Smooth muscle cell (in vitro differentiated cells): ENCODE results near the gene S100A3. TPM values are rescaled to one million over a fixed set of nuclear protein-coding genes. Genes with fewer than 3 reads are reported as not detected.

ENCODE experiments used
- DNase-seq: peaks from one replicate; lab custom pipeline; 2025; ENCODE audit not compliant: unreplicated experiment; lab: John Stamatoyannopoulos, UW
- H2AFZ ChIP-seq: fragments of 200-600 bp; sonication (generic); 2 replicates; pipeline ENCODE4 v1.6.0; 2016; ENCODE audit warnings: antibody characterized with exemption, low read depth, mild to moderate bottlenecking
- H3F3A ChIP-seq: fragments of 200-600 bp; sonication (generic); 2 replicates; pipeline ENCODE4 v1.6.0; 2017; ENCODE audit warnings: antibody characterized with exemption, low read depth
- H3K27ac ChIP-seq: fragments of 200-600 bp; sonication (generic); 2 replicates; pipeline ENCODE4 v1.5.1; 2016; ENCODE audit warnings: low read depth, mild to moderate bottlenecking
- H3K27me3 ChIP-seq: fragments of 200-600 bp; sonication (generic); 2 replicates; pipeline ENCODE4 v1.6.1; 2016; ENCODE audit warnings: low read depth, mild to moderate bottlenecking
- H3K36me3 ChIP-seq: fragments of 200-600 bp; sonication (generic); 2 replicates; pipeline ENCODE4 v1.5.1; 2016; ENCODE audit warnings: low read depth
- H3K4me1 ChIP-seq: fragments of 200-600 bp; sonication (generic); 2 replicates; pipeline ENCODE4 v1.5.1; 2016; ENCODE audit warnings: low read depth
- H3K4me2 ChIP-seq: fragments of 200-600 bp; sonication (generic); 2 replicates; pipeline ENCODE4 v1.6.0; 2016; ENCODE audit warnings: mild to moderate bottlenecking
- H3K4me3 ChIP-seq: fragments of 200-600 bp; sonication (generic); 2 replicates; pipeline ENCODE4 v1.5.1; 2016; ENCODE audit warnings: mild to moderate bottlenecking
- H3K79me2 ChIP-seq: fragments of 200-600 bp; sonication (generic); 2 replicates; pipeline ENCODE4 v1.6.0; 2016; ENCODE audit warnings: low read depth, mild to moderate bottlenecking
- H3K9ac ChIP-seq: fragments of 200-600 bp; sonication (generic); 2 replicates; pipeline ENCODE4 v1.6.0; 2016; ENCODE audit warnings: low read depth
- H3K9me3 ChIP-seq: fragments of 200-600 bp; sonication (generic); replicated peaks from 2 replicates; pipeline ENCODE4 v1.5.1; 2016; ENCODE audit warnings: low read depth
- H4K20me1 ChIP-seq: fragments of 200-600 bp; sonication (generic); 2 replicates; pipeline ENCODE4 v1.6.0; 2016; ENCODE audit warnings: low read depth
- CTCF ChIP-seq: fragments of 200-600 bp; sonication (generic); IDR thresholded peaks from 2 replicates; pipeline ENCODE4 v1.5.1; 2017; ENCODE audit warnings: borderline replicate concordance, mild to moderate bottlenecking, antibody characterized with exemption; ENCODE audit not compliant: insufficient read depth, poor library complexity, severe bottlenecking
- WGBS: methylation state at CpG from one replicate; pipeline ENCODE4 v1.1.7; 2016; ENCODE audit warnings: low lambda C conversion rate; 5-methylcytosine and 5-hydroxymethylcytosine counted together
- polyA plus RNA-seq: library from polyadenylated mRNA; unstranded; fragments of >200 nt; fragmentation: Nextera tagmentation; extraction: Ambion mirVana; gene quantifications from 2 replicates; pipeline ENCODE4 v1.2.1, GENCODE V29; 2016
- total RNA-seq: library from RNA; depleted of rRNA; stranded (reverse); fragments of >200 nt; gene quantifications from 2 replicates; pipeline ENCODE4 v1.2.3, GENCODE V29; 2014

The S100A3 gene
- total and polyA plus RNA-seq, 2 experiments from 2014 or later = 13.9 to 19.8 TPM

- H3K27me3 ChIP-seq = no peaks in the 10 kb centered on the region
- TF ChIP-seq CTCF = no peak
- H3K36me3 ChIP-seq = no peaks in the 10 kb centered on the region
- 74% methylated on average over 3 of the region's 3 CpGs for WGBS
- H3K4me3 ChIP-seq = no peak overlapping the region
- H4K20me1 ChIP-seq = no peaks in the 10 kb centered on the region
- H3K9ac ChIP-seq = peak overlapping the region; percentile 30
- H3K4me2 ChIP-seq = peak overlapping the region; percentile 40
- no peak overlapping the region for H2AFZ ChIP-seq
- DNase-seq = no peak
- H3K4me1 ChIP-seq = peaks cover 4% of the 10 kb centered on the region
- no peaks in the 10 kb centered on the region for H3K9me3 ChIP-seq
- H3K27ac ChIP-seq = peak overlapping the region; percentile 80
- H3K79me2 ChIP-seq = no peaks in the 10 kb centered on the region
- H3F3A ChIP-seq = no peaks in the 10 kb centered on the region
Observed at GRCh38 chr1:153573351-153573750, 24.3 kb upstream of the S100A3 start.

GRCh38 chr1:153572569-153573015 lies 23.5 kb upstream of the S100A3 start:
- Histone ChIP-seq H3K27ac (peak overlapping the region; percentile 80), H3K4me1 (peaks cover 8% of the 10 kb centered on the region), H2AFZ (no peak overlapping the region), H3K4me3 (no peak overlapping the region), H3K36me3 (no peaks in the 10 kb centered on the region), H3K9me3 (no peaks in the 10 kb centered on the region), H3K79me2 (no peaks in the 10 kb centered on the region), H3F3A (no peaks in the 10 kb centered on the region), H3K9ac (no peak overlapping the region), H4K20me1 (no peaks in the 10 kb centered on the region), H3K4me2 (peak overlapping the region; percentile 40), H3K27me3 (no peaks in the 10 kb centered on the region)
- WGBS = 28% methylated on average over 3 of the region's 3 CpGs
- peak; percentile 61 for TF ChIP-seq CTCF
- DNase-seq = peak; percentile 9

- Histone ChIP-seq H3K4me2 (no peak overlapping the region), H3K9ac (no peak overlapping the region), H3K36me3 (no peaks in the 10 kb centered on the region), H3K4me1 (peaks cover 17% of the 10 kb centered on the region), H4K20me1 (no peaks in the 10 kb centered on the region), H3K27ac (no peak overlapping the region), H2AFZ (no peak overlapping the region), H3K4me3 (no peak overlapping the region), H3K27me3 (no peaks in the 10 kb centered on the region), H3F3A (peaks cover 5% of the 10 kb centered on the region), H3K79me2 (no peaks in the 10 kb centered on the region), H3K9me3 (no peaks in the 10 kb centered on the region)
- 76% methylated on average over 7 of the region's 7 CpGs for WGBS
- DNase-seq = no peak
- TF ChIP-seq CTCF = no peak
Observed at GRCh38 chr1:153571706-153572105, 22.6 kb upstream of the S100A3 start.

GRCh38 chr1:153570874-153571273 lies 21.8 kb upstream of the S100A3 start:
- H4K20me1 ChIP-seq = no peaks in the 10 kb centered on the region
- no peak overlapping the region for H3K9ac ChIP-seq
- peaks cover 7% of the 10 kb centered on the region for H3F3A ChIP-seq
- WGBS = 96% methylated on average over 5 of the region's 5 CpGs
- H3K27me3 ChIP-seq = no peaks in the 10 kb centered on the region
- TF ChIP-seq CTCF = no peak
- no peak overlapping the region for H2AFZ ChIP-seq
- DNase-seq = no peak
- no peaks in the 10 kb centered on the region for H3K79me2 ChIP-seq
- H3K9me3 ChIP-seq = no peaks in the 10 kb centered on the region
- no peak overlapping the region for H3K27ac ChIP-seq
- peaks cover 24% of the 10 kb centered on the region for H3K4me1 ChIP-seq
- H3K4me2 ChIP-seq = no peak overlapping the region
- no peak overlapping the region for H3K4me3 ChIP-seq
- no peaks in the 10 kb centered on the region for H3K36me3 ChIP-seq
